HepG2 (cell line): ENCODE measurements around the gene RAE1. TPM values are rescaled to one million over a fixed set of nuclear protein-coding genes. Genes with fewer than 3 reads are reported as not detected.

Source experiments
- AGO2 ChIP-seq: fragments of 200-400 bp; formaldehyde crosslinking; optimal IDR thresholded peaks from 2 replicates; pipeline ENCODE3; 2017; ENCODE audit warnings: mild to moderate bottlenecking, low read depth, low read length, moderate library complexity
- BHLHE40 ChIP-seq: IDR thresholded peaks from 2 replicates; pipeline ENCODE4 v1.6.1; 2011; ENCODE audit warnings: low read length, improper control_type of control experiment
- CEBPB ChIP-seq: IDR thresholded peaks from 2 replicates; pipeline ENCODE4 v1.6.1; 2011; ENCODE audit warnings: low read depth, low read length, improper control_type of control experiment, borderline replicate concordance
- ELF3 ChIP-seq: IDR thresholded peaks from 2 replicates; pipeline ENCODE4 v1.6.1; 2016; ENCODE audit warnings: missing genetic modification reagents, missing compliant biosample characterization
- FOXK1 ChIP-seq: sonication (generic); formaldehyde crosslinking; IDR thresholded peaks from 2 replicates; pipeline ENCODE4 v1.4.0; 2020; ENCODE audit warnings: low read depth, missing genetic modification reagents, borderline replicate concordance
- JUNB ChIP-seq: sonication (generic); formaldehyde crosslinking; IDR thresholded peaks from 2 replicates; pipeline ENCODE4 v1.8.0; 2022; ENCODE audit warnings: missing genetic modification reagents, mild to moderate bottlenecking, borderline replicate concordance
- KLF16 ChIP-seq, 2 experiments: sonication (generic) in 1 of 2; formaldehyde crosslinking in 1 of 2; IDR thresholded peaks; 2 replicates each; pipeline versions ENCODE4 v1.6.1 to v1.8.0; 2016 to 2023; ENCODE audit warnings: missing genetic modification reagents in 2 of 2, missing compliant biosample characterization in 1 of 2
- MAFG ChIP-seq: sonication (generic); formaldehyde crosslinking; IDR thresholded peaks from 2 replicates; pipeline ENCODE4 v1.5.1; 2020; ENCODE audit warnings: mild to moderate bottlenecking, missing genetic modification reagents
- POLR2AphosphoS2 ChIP-seq: IDR thresholded peaks from 2 replicates; pipeline ENCODE4 v1.6.1; 2011; ENCODE audit warnings: low read depth, low read length, improper control_type of control experiment
- PRMT3 ChIP-seq: sonication (generic); formaldehyde crosslinking; IDR thresholded peaks from 2 replicates; pipeline ENCODE4 v1.8.1; 2022; ENCODE audit warnings: low read depth, mild to moderate bottlenecking, moderate library complexity, missing genetic modification reagents, borderline replicate concordance
- RCOR2 ChIP-seq: IDR thresholded peaks from 2 replicates; pipeline ENCODE4 v1.6.1; 2016; ENCODE audit warnings: missing biosample characterization, missing genetic modification reagents
- SCMH1 ChIP-seq: sonication (generic); formaldehyde crosslinking; IDR thresholded peaks from 2 replicates; pipeline ENCODE4 v1.9.0; 2021; ENCODE audit warnings: missing genetic modification reagents, mild to moderate bottlenecking, borderline replicate concordance
- TCF7 ChIP-seq: sonication (generic); IDR thresholded peaks from 2 replicates; pipeline ENCODE4 v1.6.1; 2016; ENCODE audit warnings: antibody characterized with exemption, low read depth
- ZBTB33 ChIP-seq: sonication (generic); formaldehyde crosslinking; IDR thresholded peaks from 2 replicates; pipeline ENCODE4 v1.4.0; 2020; ENCODE audit warnings: missing genetic modification reagents
- ZNF121 ChIP-seq: sonication (generic); formaldehyde crosslinking; IDR thresholded peaks from 2 replicates; pipeline ENCODE4 v1.5.0; 2020; ENCODE audit warnings: mild to moderate bottlenecking, missing genetic modification reagents
- ZNF20 ChIP-seq: sonication (generic); formaldehyde crosslinking; IDR thresholded peaks from 2 replicates; pipeline ENCODE4 v1.4.0; 2020; ENCODE audit warnings: mild to moderate bottlenecking, moderate library complexity, missing genetic modification reagents
- ZNF251 ChIP-seq: sonication (generic); formaldehyde crosslinking; IDR thresholded peaks from 2 replicates; pipeline ENCODE4 v1.9.0; 2021; ENCODE audit warnings: mild to moderate bottlenecking, missing genetic modification reagents
- ZNF362 ChIP-seq: sonication (generic); formaldehyde crosslinking; IDR thresholded peaks from 2 replicates; pipeline ENCODE4 v1.4.0; 2020; ENCODE audit warnings: missing genetic modification reagents, mild to moderate bottlenecking, borderline replicate concordance
- ZNF572 ChIP-seq: sonication (generic); formaldehyde crosslinking; IDR thresholded peaks from 2 replicates; pipeline ENCODE4 v1.5.1; 2020; ENCODE audit warnings: mild to moderate bottlenecking, missing genetic modification reagents
- ZNF607 ChIP-seq: sonication (generic); formaldehyde crosslinking; IDR thresholded peaks from 2 replicates; pipeline ENCODE4 v1.5.1; 2020; ENCODE audit warnings: missing genetic modification reagents, mild to moderate bottlenecking, borderline replicate concordance
- ZNF724P ChIP-seq: sonication (generic); formaldehyde crosslinking; IDR thresholded peaks from 2 replicates; pipeline ENCODE4 v1.8.0; 2022; ENCODE audit warnings: missing genetic modification reagents, borderline replicate concordance
- polyA plus RNA-seq, 8 experiments: library from polyadenylated mRNA; depleted of rRNA in 3 of 8; stranded (reverse) in 7 of 8; unstranded in 1 of 8; fragments of >200 nt; fragmentation: Illumina TruSeq in 4 of 8; extraction: Trizol in 4 of 8; gene quantifications; 2 replicates each; pipeline versions ENCODE4 v1.2.1 to v1.2.3, GENCODE V29; 2011 to 2016; ENCODE audit warnings: low read depth in 4 of 8, missing spikeins in 1 of 8, mixed read lengths in 1 of 8; ENCODE audit not compliant: insufficient read depth in 1 of 8
- total RNA-seq, 5 experiments: library from RNA; depleted of rRNA; stranded (reverse); fragments of >200 nt; fragmentation: Illumina TruSeq; extraction: Trizol; gene quantifications; 2 replicates each; pipeline ENCODE4 v1.2.3, GENCODE V29; 2016; ENCODE audit warnings: low read depth in 1 of 5
- TF ChIP-seq, protein P1 (sequence below): sonication (generic); formaldehyde crosslinking; IDR thresholded peaks from 2 replicates; pipeline ENCODE4 v1.4.0; 2020; ENCODE audit warnings: missing genetic modification reagents
- TF ChIP-seq, protein P2 (sequence below): sonication (generic); formaldehyde crosslinking; IDR thresholded peaks from 2 replicates; pipeline ENCODE4 v1.4.0; 2020; ENCODE audit warnings: mild to moderate bottlenecking, missing genetic modification reagents

Gene RAE1
- total and polyA plus RNA-seq, 2 of the 13 experiments (the other 11 are each of a cell fraction or from before 2014, with no cell fraction given) = 36.1 to 72.9 TPM

- TF ChIP-seq, protein P1, sequence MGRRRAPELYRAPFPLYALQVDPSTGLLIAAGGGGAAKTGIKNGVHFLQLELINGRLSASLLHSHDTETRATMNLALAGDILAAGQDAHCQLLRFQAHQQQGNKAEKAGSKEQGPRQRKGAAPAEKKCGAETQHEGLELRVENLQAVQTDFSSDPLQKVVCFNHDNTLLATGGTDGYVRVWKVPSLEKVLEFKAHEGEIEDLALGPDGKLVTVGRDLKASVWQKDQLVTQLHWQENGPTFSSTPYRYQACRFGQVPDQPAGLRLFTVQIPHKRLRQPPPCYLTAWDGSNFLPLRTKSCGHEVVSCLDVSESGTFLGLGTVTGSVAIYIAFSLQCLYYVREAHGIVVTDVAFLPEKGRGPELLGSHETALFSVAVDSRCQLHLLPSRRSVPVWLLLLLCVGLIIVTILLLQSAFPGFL (CRISPR knock-in tag) = no peak
- TF ChIP-seq ZNF362 (no peak), RCOR2 (CRISPR knock-in tag) (no peak), PRMT3 (no peak), JUNB (CRISPR knock-in tag) (no peak), MAFG (CRISPR knock-in tag) (no peak), FOXK1 (CRISPR knock-in tag) (peak; percentile 68; the same call in 1 of the 2 replicates), CEBPB (no peak), ZBTB33 (CRISPR knock-in tag) (no peak), SCMH1 (CRISPR knock-in tag) (no peak), BHLHE40 (no peak), ZNF251 (CRISPR knock-in tag) (no peak), ZNF20 (no peak), ZNF121 (CRISPR knock-in tag) (no peak), ELF3 (CRISPR knock-in tag) (no peak), TCF7 (no peak), ZNF572 (CRISPR knock-in tag) (0 out of 2 replicates have a peak, but pooled peaks have one; percentile 5), ZNF607 (CRISPR knock-in tag) (no peak), POLR2AphosphoS2 (no peak), AGO2 (no peak), ZNF724P (CRISPR knock-in tag) (peak; percentile 53; the same call in 1 of the 2 replicates), KLF16 (CRISPR knock-in tag; IDR thresholded peaks at IDR 0.05) (0 out of 4 replicates have a peak, but pooled peaks of 1 of the 2 experiments have one; percentile 47)
- TF ChIP-seq, protein P2, sequence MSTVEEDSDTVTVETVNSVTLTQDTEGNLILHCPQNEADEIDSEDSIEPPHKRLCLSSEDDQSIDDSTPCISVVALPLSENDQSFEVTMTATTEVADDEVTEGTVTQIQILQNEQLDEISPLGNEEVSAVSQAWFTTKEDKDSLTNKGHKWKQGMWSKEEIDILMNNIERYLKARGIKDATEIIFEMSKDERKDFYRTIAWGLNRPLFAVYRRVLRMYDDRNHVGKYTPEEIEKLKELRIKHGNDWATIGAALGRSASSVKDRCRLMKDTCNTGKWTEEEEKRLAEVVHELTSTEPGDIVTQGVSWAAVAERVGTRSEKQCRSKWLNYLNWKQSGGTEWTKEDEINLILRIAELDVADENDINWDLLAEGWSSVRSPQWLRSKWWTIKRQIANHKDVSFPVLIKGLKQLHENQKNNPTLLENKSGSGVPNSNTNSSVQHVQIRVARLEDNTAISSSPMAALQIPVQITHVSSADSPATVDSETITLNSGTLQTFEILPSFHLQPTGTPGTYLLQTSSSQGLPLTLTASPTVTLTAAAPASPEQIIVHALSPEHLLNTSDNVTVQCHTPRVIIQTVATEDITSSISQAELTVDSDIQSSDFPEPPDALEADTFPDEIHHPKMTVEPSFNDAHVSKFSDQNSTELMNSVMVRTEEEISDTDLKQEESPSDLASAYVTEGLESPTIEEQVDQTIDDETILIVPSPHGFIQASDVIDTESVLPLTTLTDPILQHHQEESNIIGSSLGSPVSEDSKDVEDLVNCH (CRISPR knock-in tag) = no peak
Observed at GRCh38 chr20:57381596-57382503, 30.8 kb downstream of the RAE1 start (continued).
